CD14-positive monocyte (primary cell): Measurements from ENCODE around the gene ZNF385C. TPM values are rescaled to one million over a fixed set of nuclear protein-coding genes. Genes with fewer than 3 reads are reported as not detected.
A peak's percentile ranks its signal among the peaks of the same experiment; 100 is the strongest.

Source experiments
- DNase-seq, 3 donors: peaks; one replicate each; pipeline ENCODE4 v3.0.0-alpha.2; 2011 to 2022
- H2AFZ ChIP-seq: 2 replicates; pipeline ENCODE4 v1.6.0; 2012; ENCODE audit warnings: mild to moderate bottlenecking, low read depth, low read length, inconsistent platforms; ENCODE audit not compliant: insufficient read depth, poor library complexity, severe bottlenecking
- H3K27ac ChIP-seq, 2 donors: 1 replicate in 1 of 2; 2 replicates in 1 of 2; pipeline ENCODE4 v1.5.1; 2012 to 2013; ENCODE audit warnings: low read length in 2 of 2, control low read depth in 1 of 2, inconsistent platforms in 1 of 2, low read depth in 1 of 2, mild to moderate bottlenecking in 1 of 2
- H3K27me3 ChIP-seq, 2 donors: one replicate each; pipeline versions ENCODE4 v1.6.0 to v1.6.1; 2011 to 2013; ENCODE audit warnings: low read length in 2 of 2; ENCODE audit not compliant: control insufficient read depth in 2 of 2, insufficient read depth in 2 of 2
- H3K36me3 ChIP-seq, 2 donors: replicated peaks in 1 of 2; 1 replicate in 1 of 2; 2 replicates in 1 of 2; pipeline versions ENCODE4 v1.5.1 to v1.6.1; 2012 to 2013; ENCODE audit warnings: low read length in 2 of 2, control low read depth in 1 of 2, inconsistent platforms in 1 of 2, mild to moderate bottlenecking in 1 of 2; ENCODE audit not compliant: insufficient read depth in 2 of 2, control insufficient read depth in 1 of 2
- H3K4me1 ChIP-seq, 2 donors: 1 replicate in 1 of 2; 2 replicates in 1 of 2; pipeline versions ENCODE4 v1.5.1 to v1.6.1; 2012 to 2013; ENCODE audit warnings: low read length in 2 of 2, control low read depth in 1 of 2, inconsistent platforms in 1 of 2, mild to moderate bottlenecking in 1 of 2, moderate library complexity in 1 of 2; ENCODE audit not compliant: insufficient read depth in 2 of 2, control insufficient read depth in 1 of 2
- H3K4me2 ChIP-seq: replicated peaks from 2 replicates; pipeline ENCODE3; 2012; ENCODE audit warnings: low read length, moderate library complexity, mild to moderate bottlenecking; ENCODE audit not compliant: poor library complexity, severe bottlenecking; ENCODE audit errors: extremely low read depth
- H3K4me3 ChIP-seq, 3 experiments: fragments of 200-600 bp in 1 of 3; sonication (generic) in 1 of 3; replicated peaks in 1 of 3; 1 replicate in 2 of 3; 2 replicates in 1 of 3; pipeline ENCODE4 v1.5.1; 2011 to 2013; ENCODE audit warnings: low read length in 3 of 3, mild to moderate bottlenecking in 3 of 3, control low read depth in 2 of 3, low read depth in 2 of 3, inconsistent platforms in 1 of 3, moderate library complexity in 1 of 3
- H3K79me2 ChIP-seq: 2 replicates; pipeline ENCODE4 v1.6.0; 2012; ENCODE audit warnings: mild to moderate bottlenecking, control low read depth, inconsistent platforms, low read length, moderate library complexity; ENCODE audit not compliant: insufficient read depth
- H3K9ac ChIP-seq: 2 replicates; pipeline ENCODE4 v1.6.0; 2017; ENCODE audit warnings: low read length, mild to moderate bottlenecking; ENCODE audit not compliant: insufficient read depth, poor library complexity, severe bottlenecking
- H3K9me3 ChIP-seq, 2 donors: replicated peaks in 1 of 2; 1 replicate in 1 of 2; 2 replicates in 1 of 2; pipeline versions ENCODE4 v1.5.1 to v1.6.1; 2012 to 2013; ENCODE audit warnings: low read length in 2 of 2, control low read depth in 1 of 2; ENCODE audit not compliant: control insufficient read depth in 1 of 2, insufficient read depth in 1 of 2
- H4K20me1 ChIP-seq: 2 replicates; pipeline ENCODE4 v1.6.0; 2012; ENCODE audit warnings: mild to moderate bottlenecking, low read length, control low read depth, moderate library complexity; ENCODE audit not compliant: insufficient read depth
- H3K27ac Mint-ChIP-seq, 7 donors: one replicate each; pipeline ENCODE4 v1.8.0; 2020; ENCODE audit warnings: mild to moderate bottlenecking in 7 of 7, mixed read lengths in 7 of 7, moderate library complexity in 6 of 7, inconsistent platforms in 2 of 7
- H3K27me3 Mint-ChIP-seq, 3 donors: one replicate each; pipeline ENCODE4 v1.8.0; 2021 to 2022; ENCODE audit warnings: low read depth in 3 of 3, mild to moderate bottlenecking in 3 of 3, mixed read lengths in 3 of 3, moderate library complexity in 3 of 3, inconsistent platforms in 1 of 3
- H3K36me3 Mint-ChIP-seq, 2 donors: one replicate each; pipeline ENCODE4 v1.8.0; 2020; ENCODE audit warnings: mixed read lengths in 2 of 2, inconsistent platforms in 1 of 2, mild to moderate bottlenecking in 1 of 2
- H3K4me1 Mint-ChIP-seq: one replicate; pipeline ENCODE4 v1.8.0; 2020; ENCODE audit warnings: mild to moderate bottlenecking, mixed read lengths
- H3K4me3 Mint-ChIP-seq, 2 donors: one replicate each; pipeline ENCODE4 v1.8.0; 2020; ENCODE audit warnings: mild to moderate bottlenecking in 2 of 2, mixed read lengths in 2 of 2, moderate library complexity in 1 of 2
- H3K9me3 Mint-ChIP-seq, 7 donors: one replicate each; pipeline ENCODE4 v1.8.0; 2020 to 2022; ENCODE audit warnings: mixed read lengths in 7 of 7, mild to moderate bottlenecking in 6 of 7, moderate library complexity in 6 of 7, inconsistent platforms in 2 of 7
- WGBS: methylation state at CpG from one replicate; pipeline ENCODE4 v1.1.5; 2013; ENCODE audit warnings: missing lambda C conversion rate; ENCODE audit not compliant: insufficient coverage; 5-methylcytosine and 5-hydroxymethylcytosine counted together
- intact Hi-C, 2 donors: fragments of 100-400 bp; cut with micrococcal nuclease; formaldehyde crosslinking; loops; one replicate each; pipeline versions ENCODE4 v1.15.0 to v1.15.1; 2023
- polyA plus RNA-seq, 3 donors: library from polyadenylated mRNA; depleted of rRNA in 1 of 3; unstranded in 2 of 3; stranded (reverse) in 1 of 3; fragments of 300-500 nt in 2 of 3; fragments of >200 nt in 1 of 3; fragmentation: Illumina TruSeq in 2 of 3; gene quantifications; 1 replicate in 2 of 3; 2 replicates in 1 of 3; pipeline ENCODE4 v1.2.3, GENCODE V29; 2012 to 2021
- TF ChIP-seq, protein P1 (sequence below): fragments of 200-600 bp; IDR thresholded peaks from one replicate; pipeline ENCODE4 v1.8.0; 2022; ENCODE audit warnings: antibody characterized with exemption, mild to moderate bottlenecking

The ZNF385C gene
- polyA plus RNA-seq, 3 donors: 0.09 to 0.55 TPM; not detected in 1

DNA sequence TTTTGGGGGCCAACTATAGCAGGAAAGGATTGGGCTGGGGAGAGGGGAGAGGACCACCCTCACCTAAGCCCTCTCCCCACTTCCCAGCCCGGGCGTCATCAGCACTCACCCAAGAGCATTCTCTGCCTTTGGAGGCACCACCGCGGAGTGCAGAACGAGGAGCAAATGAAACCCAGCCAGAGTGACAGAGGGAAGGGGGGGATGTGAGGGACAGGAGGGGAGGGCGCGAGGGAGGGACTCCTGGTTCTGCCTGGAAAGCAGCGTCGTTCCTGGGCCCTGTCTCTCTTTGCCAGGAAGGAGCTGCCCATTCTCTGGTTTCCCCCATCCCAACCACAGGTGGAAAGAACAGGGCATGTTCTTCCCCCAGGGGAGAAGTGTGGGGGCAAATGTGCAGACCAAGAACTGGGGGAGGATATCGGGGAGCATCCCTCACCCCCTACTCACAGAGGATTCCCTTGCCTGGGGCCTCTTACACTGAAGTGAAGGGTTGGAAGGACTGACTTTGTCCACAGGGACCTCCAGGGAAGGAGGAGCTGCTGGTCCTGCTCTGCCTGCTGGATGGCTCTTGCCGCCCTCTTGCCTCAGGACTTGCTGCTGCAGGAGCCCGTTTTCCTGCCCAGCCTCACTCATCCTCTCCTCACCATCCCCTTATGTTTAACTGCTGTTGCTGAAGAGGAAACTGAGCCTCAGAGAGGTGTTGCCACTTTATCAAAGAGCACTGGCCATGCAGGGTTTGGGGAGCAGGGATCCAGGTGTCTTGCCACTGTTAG lies 44.4 kb downstream of the ZNF385C start:
- Mint-ChIP-seq H3K27ac (no peak overlapping the region), H3K9me3 (peaks cover 0 to 7% (median 0%) of the 10 kb centered on the region in 7 donors), H3K36me3 (no peaks in the 10 kb centered on the region), H3K4me1 (peaks cover 14% of the 10 kb centered on the region), H3K4me3 (no peak overlapping the region), H3K27me3 (peaks cover 18 to 42% (median 31%) of the 10 kb centered on the region in 3 donors)
- Histone ChIP-seq H3K79me2 (no peaks in the 10 kb centered on the region), H3K4me1 (peaks cover 9 to 12% of the 10 kb centered on the region in 2 donors), H3K9ac (no peak overlapping the region), H3K4me2 (no peak overlapping the region), H3K36me3 (no peaks in the 10 kb centered on the region), H3K9me3 (no peaks in the 10 kb centered on the region), H4K20me1 (no peaks in the 10 kb centered on the region), H2AFZ (no peak overlapping the region), H3K4me3 (no peak overlapping the region), H3K27ac (no peak overlapping the region), H3K27me3 (peaks cover 0 to 7% of the 10 kb centered on the region in 2 donors)
- no CpG with 5 or more reads among the region's 12 CpGs for WGBS
- TF ChIP-seq, protein P1, sequence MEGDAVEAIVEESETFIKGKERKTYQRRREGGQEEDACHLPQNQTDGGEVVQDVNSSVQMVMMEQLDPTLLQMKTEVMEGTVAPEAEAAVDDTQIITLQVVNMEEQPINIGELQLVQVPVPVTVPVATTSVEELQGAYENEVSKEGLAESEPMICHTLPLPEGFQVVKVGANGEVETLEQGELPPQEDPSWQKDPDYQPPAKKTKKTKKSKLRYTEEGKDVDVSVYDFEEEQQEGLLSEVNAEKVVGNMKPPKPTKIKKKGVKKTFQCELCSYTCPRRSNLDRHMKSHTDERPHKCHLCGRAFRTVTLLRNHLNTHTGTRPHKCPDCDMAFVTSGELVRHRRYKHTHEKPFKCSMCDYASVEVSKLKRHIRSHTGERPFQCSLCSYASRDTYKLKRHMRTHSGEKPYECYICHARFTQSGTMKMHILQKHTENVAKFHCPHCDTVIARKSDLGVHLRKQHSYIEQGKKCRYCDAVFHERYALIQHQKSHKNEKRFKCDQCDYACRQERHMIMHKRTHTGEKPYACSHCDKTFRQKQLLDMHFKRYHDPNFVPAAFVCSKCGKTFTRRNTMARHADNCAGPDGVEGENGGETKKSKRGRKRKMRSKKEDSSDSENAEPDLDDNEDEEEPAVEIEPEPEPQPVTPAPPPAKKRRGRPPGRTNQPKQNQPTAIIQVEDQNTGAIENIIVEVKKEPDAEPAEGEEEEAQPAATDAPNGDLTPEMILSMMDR: no peak
- no peak for DNase-seq
- intact Hi-C loops: no loop called here

GRCh38 chr17:42052346-42052877 lies 45.9 kb downstream of the ZNF385C start:
- H3K36me3 Mint-ChIP-seq: no peaks in the 10 kb centered on the region
- H3K27ac ChIP-seq: no peak overlapping the region
- WGBS: 87% methylated on average over 3 of the region's 6 CpGs
- peak overlapping the region in 1 of 2 donors; percentile 31 for H3K4me3 Mint-ChIP-seq
- H3K9ac ChIP-seq: no peak overlapping the region
- no peak for DNase-seq
- no peaks in the 10 kb centered on the region for H4K20me1 ChIP-seq
- no peaks in the 10 kb centered on the region for H3K79me2 ChIP-seq
- no peak overlapping the region for H3K27ac Mint-ChIP-seq
- peaks cover 0 to 5% (median 0%) of the 10 kb centered on the region in 7 donors for H3K9me3 Mint-ChIP-seq
- peaks cover 14% of the 10 kb centered on the region for H3K4me1 Mint-ChIP-seq
- H3K27me3 Mint-ChIP-seq: peaks cover 20 to 42% (median 30%) of the 10 kb centered on the region in 3 donors
- H3K4me3 ChIP-seq: no peak overlapping the region
- H3K4me1 ChIP-seq: peaks cover 9 to 12% of the 10 kb centered on the region in 2 donors
- no peaks in the 10 kb centered on the region for H3K9me3 ChIP-seq
- no peak overlapping the region for H3K4me2 ChIP-seq
- peaks cover 0 to 7% of the 10 kb centered on the region in 2 donors for H3K27me3 ChIP-seq
- H2AFZ ChIP-seq: no peak overlapping the region
- TF ChIP-seq, protein P1: no peak
- intact Hi-C loops: no loop called here
- H3K36me3 ChIP-seq: no peaks in the 10 kb centered on the region
